Keratinocyte (primary cell): ENCODE measurements around the gene CD99L2. TPM values are rescaled to one million over a fixed set of nuclear protein-coding genes. Genes with fewer than 3 reads are reported as not detected.

Experiments used
- DNase-seq: peaks from one replicate; pipeline ENCODE4 v3.0.0-alpha.2; 2011; ENCODE audit warnings: low read depth, missing footprints, low spot score
- FAIRE-seq: peaks from 2 replicates; lab custom pipeline; 2011; peaks lifted over from hg19 to GRCh38; lab: Jason Lieb, UNC
- H2AFZ ChIP-seq: 2 replicates; pipeline ENCODE4 v1.6.0; 2012; ENCODE audit warnings: low read length, control low read depth, inconsistent platforms; ENCODE audit not compliant: control insufficient read depth
- H3K27ac ChIP-seq: 2 replicates; pipeline ENCODE4 v1.5.1; 2011; ENCODE audit warnings: low read length; ENCODE audit not compliant: control insufficient read depth, insufficient read depth
- H3K27me3 ChIP-seq: 3 replicates; pipeline ENCODE4 v1.6.0; 2011; ENCODE audit warnings: low read length; ENCODE audit not compliant: control insufficient read depth, insufficient read depth; ENCODE audit errors: extremely low read depth
- H3K36me3 ChIP-seq, 2 experiments: 2 replicates in 1 of 2; 3 replicates in 1 of 2; pipeline ENCODE4 v1.5.1; 2011; ENCODE audit warnings: low read length in 2 of 2, mild to moderate bottlenecking in 1 of 2; ENCODE audit not compliant: control insufficient read depth in 2 of 2, insufficient read depth in 2 of 2; ENCODE audit errors: extremely low read depth in 1 of 2
- H3K4me1 ChIP-seq: 3 replicates; pipeline ENCODE4 v1.5.1; 2011; ENCODE audit warnings: low read length; ENCODE audit not compliant: control insufficient read depth, insufficient read depth; ENCODE audit errors: extremely low read depth
- H3K4me2 ChIP-seq: 3 replicates; pipeline ENCODE4 v1.6.0; 2011; ENCODE audit warnings: low read depth, low read length; ENCODE audit not compliant: control insufficient read depth, insufficient read depth; ENCODE audit errors: extremely low read depth
- H3K4me3 ChIP-seq, 3 experiments: fragments of 200-600 bp in 1 of 3; sonication (generic) in 1 of 3; 2 replicates in 2 of 3; 3 replicates in 1 of 3; pipeline ENCODE4 v1.5.1; 2011 to 2016; ENCODE audit warnings: low read length in 3 of 3, mild to moderate bottlenecking in 3 of 3, control low read depth in 2 of 3, inconsistent platforms in 1 of 3, low read depth in 1 of 3, mixed read lengths in 1 of 3, mixed run types in 1 of 3, moderate library complexity in 1 of 3; ENCODE audit not compliant: control insufficient read depth in 2 of 3, insufficient read depth in 2 of 3; ENCODE audit errors: extremely low read depth in 1 of 3
- H3K79me2 ChIP-seq: 2 replicates; pipeline ENCODE4 v1.6.0; 2012; ENCODE audit warnings: low read length; ENCODE audit not compliant: control insufficient read depth, insufficient read depth
- H3K9ac ChIP-seq: 3 replicates; pipeline ENCODE4 v1.6.0; 2011; ENCODE audit warnings: low read length; ENCODE audit not compliant: control insufficient read depth, insufficient read depth; ENCODE audit errors: extremely low read depth
- H3K9me1 ChIP-seq: 3 replicates; pipeline ENCODE4 v1.6.0; 2011; ENCODE audit warnings: low read length; ENCODE audit not compliant: control insufficient read depth, insufficient read depth; ENCODE audit errors: extremely low read depth
- H3K9me3 ChIP-seq: 2 replicates; pipeline ENCODE4 v1.5.1; 2012; ENCODE audit warnings: low read depth, low read length; ENCODE audit not compliant: control insufficient read depth
- H4K20me1 ChIP-seq: 3 replicates; pipeline ENCODE4 v1.6.0; 2011; ENCODE audit warnings: low read length; ENCODE audit not compliant: control insufficient read depth, insufficient read depth; ENCODE audit errors: extremely low read depth
- CTCF ChIP-seq, 3 experiments: IDR thresholded peaks in 1 of 3; conservative IDR thresholded peaks in 1 of 3; optimal IDR thresholded peaks in 1 of 3; 2 replicates in 2 of 3; 3 replicates in 1 of 3; pipeline versions ENCODE3 to v1.5.1; 2011; ENCODE audit warnings: low read length in 3 of 3, mild to moderate bottlenecking in 3 of 3, moderate library complexity in 2 of 3, control low read depth in 1 of 3, inconsistent platforms in 1 of 3; ENCODE audit not compliant: insufficient read depth in 2 of 3; ENCODE audit errors: extremely low read depth in 1 of 3
- EZH2 ChIP-seq: IDR thresholded peaks from one replicate; pipeline ENCODE4 v1.6.1; 2012; ENCODE audit warnings: inconsistent platforms, mild to moderate bottlenecking, low read length, moderate library complexity
- dilution Hi-C: fragments of 300-500 bp; cut with MboI; formaldehyde crosslinking; loops from one replicate; pipeline ENCODE4 v1.7.0; 2020; ENCODE audit warnings: low sequenced_read_pairs; ENCODE audit not compliant: extremely low pct_ligation_motif_present
- polyA plus RNA-seq, 5 experiments: library from polyadenylated mRNA; depleted of rRNA in 3 of 5; stranded (reverse) in 3 of 5; stranded (forward) in 1 of 5; unstranded in 1 of 5; fragments of >200 nt; gene quantifications; 1 replicate in 1 of 5; 2 replicates in 3 of 5; 3 replicates in 1 of 5; pipeline versions ENCODE4 v1.2.1 to v1.2.3, GENCODE V29; 2011 to 2012; ENCODE audit warnings: missing spikeins in 2 of 5, low read depth in 1 of 5, low replicate concordance in 1 of 5

CD99L2 gene
- polyA plus RNA-seq, 1 donor (not counting 4 experiments of a cell fraction or from before 2014, with no cell fraction given) = 14.4 TPM

- TF ChIP-seq CTCF (optimal IDR thresholded peaks at IDR 0.05 in 1 of 3, IDR thresholded peaks at IDR 0.05 in 1 of 3, conservative IDR thresholded peaks at IDR 0.05 in 1 of 3; ENCODE audit: extremely low read depth in 1 of 3, insufficient read depth in 2 of 3, low read length in 3 of 3) (no peak), EZH2 (no peak)
- Histone ChIP-seq H3K27ac (no peak overlapping the region), H3K9ac (no peak overlapping the region), H3K36me3 (no peaks in the 10 kb centered on the region), H3K79me2 (no peaks in the 10 kb centered on the region), H3K27me3 (no peaks in the 10 kb centered on the region), H3K4me3 (no peak overlapping the region), H4K20me1 (no peaks in the 10 kb centered on the region), H3K9me3 (no peaks in the 10 kb centered on the region), H3K4me1 (no peaks in the 10 kb centered on the region), H3K4me2 (no peak overlapping the region), H2AFZ (no peak overlapping the region), H3K9me1 (no peaks in the 10 kb centered on the region)
- dilution Hi-C loops = no loop called here
- no peak for FAIRE-seq
- DNase-seq = no peak
Measured at GRCh38 chrX:150757371-150757770, 141.1 kb downstream of the CD99L2 start.

- no peaks in the 10 kb centered on the region for H3K4me1 ChIP-seq
- no peak overlapping the region for H2AFZ ChIP-seq
- FAIRE-seq = no peak
- H3K36me3 ChIP-seq = peaks cover 4 to 5% of the 10 kb centered on the region in 2 experiments
- no peaks in the 10 kb centered on the region for H3K79me2 ChIP-seq
- no peaks in the 10 kb centered on the region for H3K27me3 ChIP-seq
- no peaks in the 10 kb centered on the region for H4K20me1 ChIP-seq
- H3K4me2 ChIP-seq = no peak overlapping the region
- H3K9ac ChIP-seq = no peak overlapping the region
- H3K4me3 ChIP-seq = no peak overlapping the region
- no peaks in the 10 kb centered on the region for H3K9me1 ChIP-seq
- dilution Hi-C loops = no loop called here
- no peaks in the 10 kb centered on the region for H3K9me3 ChIP-seq
- no peak for DNase-seq
- TF ChIP-seq CTCF (optimal IDR thresholded peaks at IDR 0.05 in 1 of 3, IDR thresholded peaks at IDR 0.05 in 1 of 3, conservative IDR thresholded peaks at IDR 0.05 in 1 of 3; ENCODE audit: extremely low read depth in 1 of 3, insufficient read depth in 2 of 3, low read length in 3 of 3) = no peak
- TF ChIP-seq EZH2 = no peak
- H3K27ac ChIP-seq = no peak overlapping the region
Measured at GRCh38 chrX:150753968-150754367, 144.5 kb downstream of the CD99L2 start.
